HG03354 (cell line): ENCODE results near the gene EFCAB11.
"Not testable (repeated sequence)": the region's sequence is repeated elsewhere in the genome, so short reads cannot be mapped to it uniquely, and the experiment has no call there.

Experiments
- ATAC-seq: cut with Tn5 transposase; IDR thresholded peaks from one replicate; pipeline ENCODE4 v1.9.1; 2021; ENCODE audit warnings: mild to moderate bottlenecking; ENCODE audit not compliant: unreplicated experiment, poor library complexity, severe bottlenecking

Gene EFCAB11

DNA sequence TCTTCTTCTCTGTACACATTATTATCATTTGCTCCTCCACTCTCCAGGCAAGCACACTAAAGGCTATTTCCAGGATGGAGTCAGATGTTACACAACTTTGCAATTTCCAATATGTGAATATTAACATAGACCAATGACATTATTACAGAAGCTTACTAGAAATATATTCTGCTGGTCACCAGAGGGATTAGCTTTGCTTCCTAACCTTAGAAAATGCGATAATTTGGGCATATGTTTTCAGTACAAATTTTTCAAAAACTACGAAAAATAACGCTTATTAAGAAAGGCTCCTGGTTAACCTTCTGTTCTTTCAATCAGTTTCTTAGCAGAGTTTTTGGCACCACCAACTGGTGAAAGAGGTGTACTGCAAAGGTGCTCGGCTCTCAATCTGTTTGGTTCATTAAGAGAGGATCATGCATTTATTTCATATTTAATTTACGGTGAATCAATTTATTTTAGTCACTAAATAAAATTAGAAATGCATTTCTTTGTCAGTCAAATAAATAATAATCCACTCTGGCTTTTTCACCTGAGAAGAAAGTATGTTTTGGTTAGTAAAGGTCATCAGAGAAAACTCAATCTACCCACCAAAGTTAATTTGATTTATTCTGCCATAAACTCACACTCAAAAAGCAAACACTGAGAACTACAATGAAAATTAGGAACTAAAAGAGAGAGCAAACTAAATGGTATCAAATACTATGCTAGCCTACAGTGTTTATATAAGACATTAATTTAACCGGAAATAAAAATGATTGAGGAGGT is 39.2 kb downstream of the EFCAB11 start:
- ATAC-seq = no peak

DNA sequence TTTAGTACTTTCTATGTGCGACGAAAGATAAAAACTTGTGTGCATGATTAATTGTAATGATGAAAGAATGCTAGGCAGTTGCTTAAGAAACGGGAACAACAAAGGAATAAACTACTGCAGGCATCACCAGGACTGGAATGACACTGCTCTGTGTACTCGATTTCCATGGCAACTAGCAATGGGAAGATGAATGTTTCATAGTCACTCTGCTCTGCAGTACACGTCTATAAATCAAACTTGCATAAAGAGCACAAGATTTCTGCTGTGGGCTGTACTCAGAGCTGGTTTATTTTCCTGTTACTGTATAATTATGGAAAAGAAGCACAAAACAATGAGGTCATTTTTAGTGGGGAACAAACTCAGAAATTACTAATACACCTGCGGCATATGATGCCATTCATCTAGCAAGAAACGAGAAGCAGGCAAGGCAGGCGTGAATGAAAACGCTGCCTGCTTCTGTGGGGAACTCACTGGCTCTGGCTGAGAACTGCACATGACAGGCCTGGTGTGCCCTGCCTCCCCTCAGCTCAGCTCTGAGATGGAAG is 41.8 kb downstream of the EFCAB11 start:
- ATAC-seq = no peak

DNA sequence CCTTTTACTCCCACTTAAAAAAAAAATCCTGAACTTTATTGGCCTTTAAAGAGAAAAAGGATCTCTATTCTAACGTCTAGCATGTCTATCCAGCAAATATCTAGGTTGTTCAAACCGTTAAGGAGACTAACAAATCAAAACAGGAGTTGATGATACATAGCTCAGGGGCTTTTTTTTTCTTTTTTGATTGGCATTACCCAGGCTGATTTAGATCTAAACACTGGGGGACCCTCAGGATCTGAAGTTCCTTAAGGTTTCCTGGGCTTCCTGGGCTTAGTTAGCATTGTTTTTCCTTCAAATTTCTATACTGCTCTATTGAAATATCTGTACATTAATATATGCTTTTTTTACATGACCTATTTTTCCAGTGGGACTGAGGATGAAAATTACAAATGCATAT is 42.3 kb downstream of the EFCAB11 start:
- ATAC-seq = no peak

DNA sequence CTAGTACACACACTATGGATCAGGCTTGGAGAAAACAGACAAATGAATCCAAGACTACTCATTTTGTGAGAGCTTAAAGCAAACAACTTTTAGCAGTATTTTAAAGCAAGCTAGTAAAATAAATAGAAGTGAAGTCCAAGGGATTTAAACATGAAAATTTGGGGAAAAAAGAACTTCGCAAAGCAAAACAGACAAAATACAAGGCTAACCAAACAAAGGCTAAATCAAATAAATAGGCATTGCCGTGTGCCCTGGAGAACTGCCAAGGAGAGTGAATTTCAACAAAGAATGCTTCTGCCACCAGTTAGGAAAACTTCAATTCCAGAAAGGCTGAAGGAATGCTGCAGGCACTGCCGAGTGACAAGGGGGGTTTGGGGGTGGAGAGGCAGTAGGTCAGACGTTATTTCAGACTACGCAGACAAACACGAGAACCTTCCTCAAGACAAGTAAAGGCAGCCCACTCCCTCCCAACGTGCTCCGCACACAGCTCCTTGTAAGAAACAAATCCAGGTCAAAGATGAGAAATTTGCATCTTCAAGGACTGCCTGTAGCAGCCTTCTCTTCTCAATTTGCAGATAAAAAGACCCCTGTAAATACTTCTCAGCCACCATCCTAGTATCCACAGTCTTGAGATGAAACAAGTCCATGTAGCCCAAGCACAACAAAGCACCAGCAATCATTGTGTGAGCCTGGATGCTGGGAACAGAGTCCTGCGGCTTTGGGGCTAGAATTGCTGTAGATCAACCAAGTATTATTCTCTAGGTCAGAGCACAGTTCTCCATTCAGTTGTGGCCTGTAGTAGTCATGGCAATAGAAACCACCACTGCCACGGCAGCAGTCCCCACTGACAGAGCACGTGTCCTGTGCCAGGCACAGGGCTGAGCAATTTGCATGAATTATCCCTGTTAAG is 43.3 kb downstream of the EFCAB11 start:
- no peak for ATAC-seq

DNA sequence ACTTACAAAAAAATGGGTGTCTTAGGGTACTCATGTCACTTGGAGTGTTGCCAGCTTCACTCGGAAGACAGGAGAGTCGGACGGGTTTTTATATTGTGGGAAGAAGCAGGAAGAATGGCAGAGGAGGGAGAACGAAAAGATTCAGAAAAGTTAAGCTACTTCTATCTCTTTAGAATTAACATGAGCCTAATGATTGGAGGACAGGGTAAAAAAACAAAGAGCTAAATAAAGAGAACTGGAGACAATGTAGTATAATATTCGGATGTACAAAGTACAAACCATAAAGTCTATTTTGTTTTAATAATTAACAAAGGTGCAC is 43.9 kb downstream of the EFCAB11 start:
- no peak for ATAC-seq

- ATAC-seq = no peak
Measured at GRCh38 chr14:89909586-89909985, 44.9 kb downstream of the EFCAB11 start.

DNA sequence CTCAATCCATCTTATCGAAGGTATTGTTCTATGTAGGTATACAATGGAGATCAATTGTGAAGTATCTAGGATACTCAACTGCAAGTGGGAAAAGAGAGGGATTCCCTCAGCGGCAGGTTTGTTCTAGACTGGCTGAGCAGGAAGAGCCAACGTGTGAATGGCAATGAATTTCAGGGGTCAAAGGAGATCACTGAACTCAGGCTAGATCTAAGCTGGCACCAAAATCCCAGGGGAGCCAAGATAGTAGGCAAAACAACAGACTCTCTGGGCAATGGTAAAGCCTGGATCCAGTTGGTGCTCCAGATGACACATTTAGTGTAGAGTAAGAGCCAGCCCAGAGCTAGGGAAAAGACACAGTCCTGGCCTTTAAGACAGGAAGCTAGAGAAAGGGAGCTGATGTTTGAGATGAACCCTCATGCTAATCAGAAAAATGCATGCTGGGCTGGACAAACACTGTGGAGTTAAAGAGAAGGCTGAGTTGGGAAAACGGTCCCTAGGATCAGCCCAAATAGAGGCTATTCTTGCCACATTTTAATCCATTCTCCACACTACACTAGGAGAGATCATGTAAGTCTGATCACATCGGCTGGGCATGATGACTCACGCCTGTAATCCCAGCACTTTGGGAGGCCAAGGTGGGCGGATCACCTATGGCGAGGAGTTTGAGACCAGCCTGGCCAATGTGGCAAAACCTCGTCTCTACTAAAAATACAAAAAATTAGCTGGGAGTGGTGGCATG is 45.6 kb downstream of the EFCAB11 start:
- ATAC-seq = no peak

- ATAC-seq = no peak
Measured at GRCh38 chr14:89907655-89908054, 46.9 kb downstream of the EFCAB11 start.

DNA sequence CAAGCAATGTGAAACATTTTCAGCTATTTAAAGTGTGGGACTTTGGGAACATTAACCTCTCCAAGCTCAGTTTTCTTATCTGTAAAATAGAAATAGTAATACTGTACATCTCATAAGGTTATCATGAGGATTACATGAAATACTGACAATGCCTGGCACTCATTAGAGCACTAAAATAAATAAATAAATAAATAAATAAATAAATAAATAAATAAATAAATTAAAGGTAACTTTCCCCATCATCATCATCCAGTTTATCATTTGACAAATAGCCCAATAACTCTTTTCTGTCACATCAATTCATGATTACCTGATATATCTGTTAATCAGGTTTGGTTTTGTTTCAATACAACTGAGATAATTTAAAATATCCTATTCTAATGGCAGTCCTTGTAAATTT is 48.5 kb downstream of the EFCAB11 start:
- ATAC-seq = no peak

DNA sequence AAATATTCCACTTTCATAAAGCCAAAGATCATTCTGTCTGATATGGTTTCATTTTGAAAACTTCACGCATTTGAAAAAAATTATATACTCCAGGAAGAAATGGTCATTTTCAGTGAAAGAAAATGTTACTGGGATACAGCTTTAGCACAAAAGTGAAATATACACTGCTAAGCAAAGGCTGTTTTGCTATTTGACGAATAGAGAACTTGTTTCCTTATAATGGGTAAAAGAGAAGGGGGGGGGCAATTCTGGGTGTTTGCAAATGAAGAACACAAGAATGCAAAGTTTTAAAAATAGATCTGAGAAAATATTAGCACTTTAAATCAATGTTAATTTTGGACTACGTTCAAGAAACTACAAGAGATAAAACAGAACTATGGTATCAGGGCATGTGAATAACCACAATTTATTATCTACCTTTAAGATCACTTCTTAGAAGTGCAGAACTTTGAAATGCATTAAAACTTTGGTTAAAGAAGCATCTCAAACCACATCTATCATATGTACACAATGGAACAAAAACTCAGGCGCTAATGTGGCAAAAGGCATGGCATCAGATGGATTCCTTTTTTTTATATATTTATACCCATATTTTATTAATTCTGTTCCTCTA is 51.1 kb downstream of the EFCAB11 start:
- ATAC-seq = no peak

GRCh38 chr14:89902881-89903280 is 51.6 kb downstream of the EFCAB11 start:
- no peak for ATAC-seq

DNA sequence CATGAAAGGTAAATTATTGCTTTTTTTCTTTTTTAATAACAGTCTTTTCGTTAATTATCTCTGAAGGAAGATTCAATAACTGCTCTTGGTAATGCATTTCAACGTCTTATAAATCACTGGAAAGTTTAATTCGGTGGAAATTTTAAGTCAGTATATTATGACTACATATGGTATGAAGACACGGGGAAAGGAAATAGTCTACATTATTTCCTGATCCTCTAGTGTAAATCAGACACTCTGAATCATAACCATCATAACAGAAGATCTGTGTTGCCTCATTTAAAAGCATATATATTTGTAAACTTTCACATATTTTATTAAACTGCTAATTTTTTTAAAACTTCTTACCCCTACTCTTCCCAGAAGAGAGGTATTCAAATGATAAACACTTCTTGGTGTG is 53.7 kb downstream of the EFCAB11 start:
- no peak for ATAC-seq

- ATAC-seq = no peak
Measured at GRCh38 chr14:89899917-89900663, 54.4 kb downstream of the EFCAB11 start.

- ATAC-seq = no peak
Measured at GRCh38 chr14:89899291-89899690, 55.2 kb downstream of the EFCAB11 start.

DNA sequence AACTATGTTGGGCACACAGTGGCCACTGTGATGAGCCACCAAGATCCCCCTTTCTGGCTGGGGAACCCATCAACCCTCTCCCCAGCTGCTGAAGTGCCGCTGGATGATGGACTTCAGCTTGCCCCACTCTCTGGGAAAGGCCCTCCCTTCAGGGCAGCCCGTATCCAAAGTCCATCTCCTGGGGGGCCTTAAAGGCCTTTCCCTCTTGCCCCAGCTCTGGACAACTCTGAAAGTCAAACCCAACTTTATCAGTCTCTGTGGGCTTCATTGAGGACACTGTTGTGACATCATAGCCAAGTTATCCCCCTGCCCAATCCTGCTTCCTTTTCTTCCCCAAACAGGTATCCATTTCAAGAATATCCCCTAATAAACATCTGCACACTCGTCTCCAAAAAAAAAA is 61.1 kb downstream of the EFCAB11 start:
- not testable (repeated sequence) for ATAC-seq

GRCh38 chr14:89892953-89893352 is 61.6 kb downstream of the EFCAB11 start:
- ATAC-seq = no peak

- ATAC-seq = not testable (repeated sequence)
Measured at GRCh38 chr14:89891721-89892120, 62.8 kb downstream of the EFCAB11 start.

GRCh38 chr14:89891055-89891454 is 63.5 kb downstream of the EFCAB11 start:
- no peak for ATAC-seq

GRCh38 chr14:89890589-89890988 is 63.9 kb downstream of the EFCAB11 start:
- no peak for ATAC-seq
